GM12864 (cell line): ENCODE measurements around the gene ZBTB38.

ENCODE experiments used
- DNase-seq: peaks from one replicate; pipeline ENCODE4 v3.0.0-alpha.2; 2011; ENCODE audit warnings: low read depth
- H3K4me3 ChIP-seq: 2 replicates; pipeline ENCODE4 v1.5.1; 2011; ENCODE audit warnings: mild to moderate bottlenecking, low read depth, low read length, control low read depth
- CTCF ChIP-seq: IDR thresholded peaks from 2 replicates; pipeline ENCODE4 v1.5.1; 2011; ENCODE audit warnings: low read depth, mild to moderate bottlenecking, moderate library complexity, low read length, control low read depth, inconsistent platforms; ENCODE audit errors: missing control alignments

Gene ZBTB38

GRCh38 chr3:141354517-141354916 lies 13.8 kb upstream of the ZBTB38 start:
- DNase-seq, result no peak
- TF ChIP-seq CTCF, result no peak
- H3K4me3 ChIP-seq, result no peak overlapping the region

DNA sequence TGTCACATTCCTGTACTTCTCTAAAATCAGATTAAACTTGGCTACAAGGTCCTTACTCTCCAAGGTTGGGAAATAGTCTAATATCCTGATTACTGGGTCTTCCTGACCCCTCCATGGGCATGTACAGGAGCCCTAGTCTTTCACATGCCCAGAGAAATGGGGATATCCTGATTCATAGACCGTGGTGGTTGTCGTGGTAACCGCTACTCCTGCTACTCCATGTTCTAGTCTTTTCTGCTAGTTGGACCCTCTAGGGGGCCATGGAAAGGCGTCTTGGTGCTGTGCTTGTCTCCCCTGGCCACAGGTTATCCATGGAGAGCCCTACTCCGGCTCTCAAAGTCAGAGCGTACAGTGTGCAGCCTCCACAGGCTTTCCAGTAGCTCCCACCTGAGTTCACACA lies 13.1 kb upstream of the ZBTB38 start:
- no peak overlapping the region for H3K4me3 ChIP-seq
- TF ChIP-seq CTCF, result no peak
- DNase-seq, result no peak

DNA sequence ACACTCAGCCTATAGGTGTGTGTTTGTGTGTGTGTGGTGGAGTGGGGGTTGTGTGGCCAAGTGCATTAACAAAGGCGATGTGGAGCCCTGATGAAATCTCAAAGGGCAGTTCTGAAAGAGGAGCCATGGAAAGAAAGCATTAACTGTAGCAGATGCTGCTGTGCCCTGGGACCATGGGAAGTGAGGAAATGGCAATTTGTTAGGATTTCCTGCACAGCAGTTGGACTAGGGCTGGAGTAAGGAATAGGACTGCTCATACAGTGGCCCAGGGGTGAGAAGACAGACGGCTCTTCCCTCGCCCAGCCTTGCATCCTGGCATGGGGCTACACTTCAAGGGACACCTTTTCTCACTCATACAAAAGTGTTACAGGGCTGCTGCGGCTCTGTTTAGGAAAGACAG lies 12.3 kb upstream of the ZBTB38 start:
- no peak for DNase-seq
- H3K4me3 ChIP-seq, result no peak overlapping the region
- TF ChIP-seq CTCF, result no peak

DNA sequence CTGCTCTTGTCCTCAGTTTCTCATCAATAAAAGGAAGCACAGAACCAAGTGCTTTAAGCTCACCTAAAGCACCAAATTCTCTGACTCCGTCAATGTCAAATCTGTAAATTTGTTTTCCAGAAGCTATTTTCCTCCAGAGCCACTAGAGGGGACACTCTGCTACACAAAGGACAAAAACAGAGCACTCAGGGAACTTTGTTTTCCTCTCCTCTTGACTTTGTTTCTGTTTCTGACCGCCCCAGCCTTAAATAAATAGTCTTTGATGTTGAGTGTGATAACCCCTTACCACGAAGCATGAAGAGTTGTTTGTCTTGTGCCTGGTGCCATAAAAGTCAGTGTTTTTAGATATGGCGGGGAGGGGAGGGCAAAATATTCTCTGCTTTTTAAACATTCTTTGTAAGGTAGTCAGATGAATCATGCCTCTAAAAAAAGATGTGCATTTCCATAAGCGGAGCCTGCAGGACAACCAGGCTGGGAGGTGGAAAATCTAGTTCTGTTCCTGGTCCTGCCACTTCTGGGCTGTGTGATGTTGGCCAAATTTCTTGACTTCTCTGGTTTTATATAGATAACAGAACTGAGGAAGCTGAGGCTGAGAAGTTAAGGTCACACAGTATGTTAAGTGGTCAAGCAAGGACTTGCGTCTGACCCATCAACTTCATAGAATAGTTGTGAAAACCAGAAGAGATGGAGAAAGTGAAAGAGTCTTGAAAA lies 7.3 kb upstream of the ZBTB38 start:
- peak; percentile 78 for TF ChIP-seq CTCF
- DNase-seq, result no peak
- H3K4me3 ChIP-seq, result no peak overlapping the region; the same call in 1 of the 2 replicates

DNA sequence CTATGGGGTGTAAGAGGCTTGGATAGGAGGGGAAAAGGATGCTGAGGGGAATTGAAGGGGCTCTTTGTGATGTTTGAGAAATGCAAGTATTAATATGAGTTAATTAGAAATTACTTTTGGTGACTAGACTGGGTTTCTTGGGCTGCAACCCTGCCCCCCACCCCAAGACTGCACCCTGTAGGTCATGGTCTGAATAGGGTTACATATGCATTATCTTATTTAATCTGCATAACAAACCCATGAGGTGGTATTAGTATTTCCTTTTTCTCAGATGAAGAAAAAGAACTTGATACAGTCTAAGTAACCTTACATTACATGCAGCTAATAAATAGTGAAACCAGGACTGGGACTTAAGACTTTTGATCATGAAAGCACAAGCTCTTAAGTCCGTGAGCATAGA lies 5.6 kb upstream of the ZBTB38 start:
- DNase-seq, result no peak
- no peak overlapping the region for H3K4me3 ChIP-seq
- no peak for TF ChIP-seq CTCF

- DNase-seq, result no peak
- H3K4me3 ChIP-seq, result no peak overlapping the region
- TF ChIP-seq CTCF, result no peak
These were observed 3.1 kb upstream of the ZBTB38 start for GRCh38 chr3:141365201-141365600.
